Calu3 (cell line): ENCODE results near the gene ASAP2. TPM values are rescaled to one million over a fixed set of nuclear protein-coding genes. Genes with fewer than 3 reads are reported as not detected.

ENCODE experiments used
- BruUV-seq: library from RNA; stranded (reverse); fragments of 400-500 nt; replicated peaks from 2 replicates; lab custom pipeline; 2021; lab: Mats Ljungman, UMichigan
- CTCF ChIA-PET: fragments of 300-600 bp; sonication (Branson Sonifier 250); formaldehyde crosslinking; loops from one replicate; lab custom pipeline; 2022; ENCODE audit warnings: antibody characterized with exemption; lab: Charles Lee
- DNase-seq: peaks from one replicate; pipeline ENCODE4 v3.0.0; 2022
- H3K27ac Mint-ChIP-seq: one replicate; pipeline ENCODE4 v1.8.0; 2022; ENCODE audit warnings: mixed read lengths; ENCODE audit not compliant: unreplicated experiment
- H3K27me3 Mint-ChIP-seq: one replicate; pipeline ENCODE4 v1.8.0; 2022; ENCODE audit warnings: mixed read lengths; ENCODE audit not compliant: unreplicated experiment
- H3K36me3 Mint-ChIP-seq: one replicate; pipeline ENCODE4 v1.8.0; 2022; ENCODE audit warnings: mild to moderate bottlenecking, moderate library complexity, mixed read lengths; ENCODE audit not compliant: insufficient read depth, unreplicated experiment
- H3K4me1 Mint-ChIP-seq: one replicate; pipeline ENCODE4 v1.8.0; 2022; ENCODE audit warnings: mild to moderate bottlenecking, low read depth, mixed read lengths; ENCODE audit not compliant: unreplicated experiment
- H3K4me3 Mint-ChIP-seq: one replicate; pipeline ENCODE4 v1.8.0; 2022; ENCODE audit warnings: mild to moderate bottlenecking, low read depth, moderate library complexity, mixed read lengths; ENCODE audit not compliant: unreplicated experiment
- H3K9me3 Mint-ChIP-seq: one replicate; pipeline ENCODE4 v1.8.0; 2022; ENCODE audit warnings: low read depth, mixed read lengths; ENCODE audit not compliant: unreplicated experiment
- CTCF ChIP-seq: fragments of 200-600 bp; IDR thresholded peaks from one replicate; pipeline ENCODE4 v1.8.0; 2022; ENCODE audit warnings: antibody characterized with exemption; ENCODE audit not compliant: unreplicated experiment
- intact Hi-C: fragments of 100-400 bp; cut with micrococcal nuclease; formaldehyde crosslinking; loops from one replicate; pipeline ENCODE4 v1.10.0; 2022; ENCODE audit not compliant: unreplicated experiment
- total RNA-seq: library from RNA; stranded (reverse); gene quantifications from 2 replicates; pipeline ENCODE4 v1.2.3, GENCODE V29; 2022

ASAP2 gene
- total RNA-seq, 1 experiment from 2014 or later = 78.6 TPM

DNA sequence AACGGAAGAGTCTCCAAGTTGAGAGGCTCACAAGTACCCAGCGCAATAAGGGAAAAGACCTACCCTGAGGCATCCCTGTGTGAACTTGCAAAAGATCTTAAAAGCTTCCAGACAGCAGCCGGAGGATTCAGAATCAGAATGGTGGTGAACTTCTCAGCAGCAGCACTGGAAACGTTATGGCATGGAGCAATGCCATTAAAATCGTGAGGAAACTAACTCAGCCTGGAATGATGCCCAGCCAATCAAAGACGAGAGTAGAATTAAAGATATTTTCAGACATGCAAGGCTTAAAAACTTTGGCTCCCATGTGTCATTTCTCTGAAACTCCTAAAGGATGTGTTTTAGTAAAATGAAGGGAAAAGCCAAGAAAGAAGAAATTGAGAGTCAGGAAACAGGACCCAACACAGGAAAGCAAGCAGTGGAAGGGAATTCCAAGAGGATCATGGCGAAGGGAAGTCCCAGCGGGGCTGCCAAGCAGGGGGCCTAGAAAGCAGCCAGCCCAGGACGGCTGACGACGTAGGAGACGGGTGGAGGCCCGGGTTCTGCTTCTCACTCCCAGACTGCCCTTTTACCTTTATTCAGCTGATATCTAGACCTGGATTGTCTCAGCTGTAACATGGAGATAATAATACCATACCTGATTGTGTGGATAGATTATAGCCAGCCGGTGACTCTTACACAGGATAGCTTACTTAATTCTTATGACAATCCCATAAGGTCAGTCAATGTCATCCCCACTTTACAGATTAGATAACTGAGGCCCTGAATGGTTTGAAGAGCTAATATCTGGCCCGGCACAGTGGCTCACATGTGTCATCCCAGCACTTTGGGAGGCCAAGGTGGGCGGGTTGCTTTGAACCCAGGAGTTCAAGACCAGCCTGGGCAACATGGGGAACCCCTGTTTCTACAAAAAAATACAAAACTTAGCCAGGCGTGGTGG lies 92.8 kb downstream of the ASAP2 start:
- TF ChIP-seq CTCF = no peak
- no peaks in the 10 kb centered on the region for H3K27me3 Mint-ChIP-seq
- BruUV-seq = TSS peak; percentile 8
- peaks cover 16% of the 10 kb centered on the region for H3K4me1 Mint-ChIP-seq
- H3K9me3 Mint-ChIP-seq = no peaks in the 10 kb centered on the region
- no peak overlapping the region for H3K4me3 Mint-ChIP-seq
- no peak for DNase-seq
- CTCF ChIA-PET = no interaction called here
- no peak overlapping the region for H3K27ac Mint-ChIP-seq
- intact Hi-C loops = no loop called here
- peaks cover 33% of the 10 kb centered on the region for H3K36me3 Mint-ChIP-seq

GRCh38 chr2:9300214-9300613 lies 93.6 kb downstream of the ASAP2 start:
- H3K36me3 Mint-ChIP-seq = peaks cover 33% of the 10 kb centered on the region
- H3K27me3 Mint-ChIP-seq = no peaks in the 10 kb centered on the region
- H3K4me1 Mint-ChIP-seq = peaks cover 16% of the 10 kb centered on the region
- intact Hi-C loops = no loop called here
- no peaks in the 10 kb centered on the region for H3K9me3 Mint-ChIP-seq
- CTCF ChIA-PET = interaction anchor here (0.6 kb wide), 2 partner anchors 95 to 189 kb away, joined by 3 to 6 read pairs; no protein-coding TSS in a partner anchor
- H3K27ac Mint-ChIP-seq = no peak overlapping the region
- no peak for TF ChIP-seq CTCF
- H3K4me3 Mint-ChIP-seq = no peak overlapping the region
- no TSS peak for BruUV-seq
- no peak for DNase-seq

- Mint-ChIP-seq H3K9me3 (no peaks in the 10 kb centered on the region), H3K27ac (no peak overlapping the region), H3K27me3 (no peaks in the 10 kb centered on the region), H3K4me3 (no peak overlapping the region), H3K36me3 (peaks cover 33% of the 10 kb centered on the region), H3K4me1 (peaks cover 17% of the 10 kb centered on the region)
- no peak for DNase-seq
- BruUV-seq = no TSS peak
- CTCF ChIA-PET = interaction anchor here (0.6 kb wide), 2 partner anchors 94 to 190 kb away, joined by 3 to 6 read pairs; no protein-coding TSS in a partner anchor
- TF ChIP-seq CTCF = no peak
- intact Hi-C loops = no loop called here
Observed at GRCh38 chr2:9300829-9301453, 94.3 kb downstream of the ASAP2 start.

GRCh38 chr2:9302755-9303154 lies 96.1 kb downstream of the ASAP2 start:
- no peak for TF ChIP-seq CTCF
- peaks cover 33% of the 10 kb centered on the region for H3K36me3 Mint-ChIP-seq
- no peak for DNase-seq
- H3K27me3 Mint-ChIP-seq = no peaks in the 10 kb centered on the region
- intact Hi-C loops = no loop called here
- CTCF ChIA-PET = interaction anchor here (1.0 kb wide), 1 partner anchor 12 kb away, joined by 3 read pairs; no protein-coding TSS in a partner anchor
- peaks cover 30% of the 10 kb centered on the region for H3K4me1 Mint-ChIP-seq
- H3K27ac Mint-ChIP-seq = peak overlapping the region; percentile 52
- no peak overlapping the region for H3K4me3 Mint-ChIP-seq
- H3K9me3 Mint-ChIP-seq = no peaks in the 10 kb centered on the region
- no TSS peak for BruUV-seq
